ENCODE results near the gene TLR8.
"Not testable (repeated sequence)": the region's sequence is repeated elsewhere in the genome, so short reads cannot be mapped to it uniquely, and the experiment has no call there.

Gene TLR8

DNA sequence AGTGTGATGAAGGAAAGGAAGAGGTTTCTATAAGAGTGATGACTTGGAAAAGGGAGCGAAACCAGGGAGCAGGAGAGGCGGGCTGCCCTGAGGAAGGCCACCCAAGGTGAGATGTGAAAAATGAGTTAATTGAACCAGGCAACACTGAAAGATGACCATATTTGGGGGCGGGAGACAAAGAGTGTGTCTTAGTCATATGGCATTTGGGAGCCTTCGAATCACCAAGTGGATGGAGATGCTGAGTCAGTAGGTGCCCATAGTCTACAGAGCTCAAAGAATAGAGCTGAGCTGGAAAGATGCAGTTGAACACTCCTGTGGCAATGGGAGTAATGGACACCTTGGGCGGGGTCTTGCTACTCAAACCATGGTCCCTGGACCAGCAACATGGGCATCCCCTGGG, 8.3 kb upstream of the TLR8 start:
- no peak for DNase-seq (ENCODE audit: low read depth)

DNA sequence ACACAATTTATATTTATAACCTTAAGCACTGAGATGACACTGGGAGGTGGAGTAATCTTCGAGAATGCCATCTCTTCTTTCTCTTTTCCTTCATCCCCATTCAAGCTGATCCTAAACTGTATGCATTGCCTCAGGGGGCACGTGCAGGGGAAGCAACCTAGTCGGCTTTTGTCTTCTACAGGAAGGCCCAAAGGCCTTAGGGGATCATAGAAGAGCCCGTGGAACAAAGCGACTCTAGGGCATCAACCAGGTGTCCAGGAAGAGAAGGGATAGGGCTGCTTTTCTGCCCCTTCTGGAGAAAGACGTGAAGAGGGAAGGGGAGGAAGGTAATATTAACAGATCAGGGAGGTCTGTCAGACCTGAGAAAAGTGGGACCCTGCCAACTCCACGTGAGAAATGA, 6.9 kb upstream of the TLR8 start:
- DNase-seq (ENCODE audit: low read depth), result no peak

DNA sequence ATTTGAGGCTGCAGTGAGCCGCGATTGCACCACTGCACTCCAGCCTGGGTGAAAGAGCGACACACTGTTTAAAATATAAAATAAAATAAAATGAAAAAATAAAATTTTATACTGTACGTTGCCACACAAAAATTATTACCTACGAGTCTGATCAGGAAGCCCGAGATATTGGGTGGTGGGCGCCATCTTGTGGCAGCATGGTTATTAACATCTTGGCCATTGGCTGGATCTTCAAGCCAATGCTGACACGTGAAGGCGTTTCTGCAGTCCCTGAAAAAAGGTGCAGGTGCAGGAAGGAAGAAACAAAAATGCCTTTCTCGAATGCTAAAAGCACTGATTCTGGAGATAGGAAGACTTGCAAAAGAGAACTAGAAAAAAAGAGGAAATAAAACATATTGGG, 4.9 kb upstream of the TLR8 start:
- peak; percentile 50 for DNase-seq (ENCODE audit: low read depth)

DNA sequence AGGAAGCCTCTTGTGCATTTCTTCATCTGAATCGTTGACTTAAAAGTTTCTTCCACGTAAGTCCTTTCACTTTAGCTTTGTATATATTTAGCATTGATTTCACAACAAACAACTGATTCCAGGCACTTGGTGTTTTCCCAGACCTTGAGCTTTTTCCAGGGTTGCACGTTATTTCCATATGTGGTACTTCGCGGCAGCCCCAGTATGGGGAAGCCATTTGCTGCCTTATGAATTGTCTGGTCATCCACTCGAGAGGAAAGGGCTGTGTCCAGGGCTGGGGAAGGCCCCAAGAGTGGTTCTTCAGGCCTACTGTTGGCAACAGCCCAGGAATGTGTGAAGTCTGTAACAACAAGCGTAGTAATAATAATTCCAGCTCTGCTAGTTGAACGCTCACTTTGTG, 2.8 kb upstream of the TLR8 start:
- no peak for DNase-seq (ENCODE audit: low read depth)

DNA sequence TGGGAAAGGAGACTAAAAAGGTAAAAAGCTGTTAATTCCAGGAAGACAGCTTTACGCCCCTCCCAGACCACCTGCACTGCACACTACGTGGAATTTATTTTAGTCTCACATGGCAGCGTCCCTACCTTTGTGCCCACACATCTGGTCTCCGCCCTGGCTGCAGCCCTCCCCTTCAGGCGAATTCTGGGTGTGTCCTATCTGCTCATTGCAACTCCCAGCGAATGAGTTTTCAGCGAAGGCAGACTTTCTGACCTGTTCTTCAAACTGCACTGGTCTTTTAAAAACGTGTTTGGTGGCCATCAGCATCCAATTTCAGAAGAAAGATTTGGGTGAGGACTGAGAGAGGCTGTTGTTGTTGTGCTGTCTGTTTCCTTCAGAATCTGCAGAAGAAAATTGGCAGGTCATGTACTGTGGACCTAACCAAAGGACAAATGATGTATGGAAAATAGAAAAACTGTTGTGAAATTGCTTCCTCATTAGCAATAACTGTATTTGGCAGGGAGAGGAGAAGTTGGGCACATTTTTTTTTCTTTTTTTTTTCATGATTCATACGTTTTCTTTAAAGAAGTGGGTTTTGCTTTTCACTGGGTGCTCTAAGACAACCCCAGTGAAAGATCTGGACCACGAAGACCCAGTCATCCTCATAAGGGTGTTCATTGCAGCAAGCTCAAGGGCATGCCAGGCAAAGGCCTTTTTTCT, 4.2 kb downstream of the TLR8 start:
- no peak for DNase-seq (ENCODE audit: low read depth)

DNA sequence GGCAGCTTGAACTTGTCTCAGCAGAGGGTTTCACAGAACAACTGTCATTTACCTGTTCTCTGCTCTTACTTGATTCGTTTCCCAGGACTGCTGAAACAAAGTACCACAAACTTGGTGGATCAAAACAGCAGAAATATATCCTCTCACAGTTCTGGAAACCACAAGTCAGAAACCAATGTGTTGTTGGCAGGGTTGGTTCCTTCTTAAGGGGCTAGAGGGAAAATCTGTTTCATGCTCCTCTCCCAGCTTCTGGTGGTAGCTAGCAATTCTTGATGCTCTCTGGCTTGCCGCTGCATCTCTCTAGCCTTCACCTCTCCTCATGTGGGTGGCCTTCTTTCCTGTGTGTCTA, 4.7 kb downstream of the TLR8 start:
- DNase-seq (ENCODE audit: low read depth), result no peak

DNA sequence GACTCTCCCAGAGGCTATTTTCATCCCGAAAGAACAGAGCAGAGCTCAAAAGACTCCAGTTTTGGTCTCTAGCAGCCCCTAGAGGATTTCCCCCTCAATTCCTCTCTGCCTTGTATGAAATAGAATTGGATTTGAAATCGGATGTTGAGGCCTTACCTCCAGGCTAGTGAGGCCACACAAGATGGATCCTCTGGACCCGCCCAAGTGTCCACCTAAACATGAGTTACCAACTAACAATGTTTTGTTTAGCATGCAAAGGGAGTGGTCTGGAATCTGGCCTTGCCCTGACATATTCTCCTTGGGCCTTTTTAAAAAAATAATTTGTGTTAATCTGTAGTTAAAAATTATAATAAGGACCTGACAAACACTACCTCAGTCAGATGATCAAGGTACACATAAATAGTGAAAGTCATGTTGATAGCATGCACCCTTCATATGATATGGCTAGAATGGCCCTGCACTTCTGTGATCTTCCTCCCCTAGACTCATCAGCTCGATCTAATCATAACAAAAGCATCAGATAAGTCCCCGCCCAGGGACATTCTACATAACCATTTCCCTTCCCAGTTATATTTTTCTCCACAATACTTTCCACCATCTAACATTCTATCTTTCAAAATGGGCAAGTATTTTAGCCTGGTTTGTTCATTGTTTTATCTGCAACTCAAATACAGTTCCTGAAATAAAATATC, 6.5 kb downstream of the TLR8 start:
- no peak for DNase-seq (ENCODE audit: low read depth)

DNA sequence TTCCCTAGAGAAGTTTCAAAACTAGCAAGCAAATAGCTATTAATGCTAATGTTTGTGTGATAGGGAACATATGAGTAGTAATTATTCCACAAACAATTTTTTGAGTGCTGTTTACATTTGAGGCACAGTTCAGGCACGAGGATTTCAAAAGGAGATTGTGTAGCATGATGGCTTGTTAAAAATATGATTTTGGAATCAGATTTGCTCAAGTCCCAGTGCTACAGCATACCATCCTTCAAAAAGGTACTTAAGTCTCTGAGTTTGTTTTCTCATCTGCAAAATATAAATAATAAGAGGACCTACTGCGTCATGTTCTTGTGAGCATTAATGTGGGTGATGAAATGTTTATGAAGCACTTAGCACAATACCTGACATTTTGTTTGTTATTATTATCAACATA, 11.3 kb downstream of the TLR8 start:
- DNase-seq (ENCODE audit: low read depth), result no peak

DNA sequence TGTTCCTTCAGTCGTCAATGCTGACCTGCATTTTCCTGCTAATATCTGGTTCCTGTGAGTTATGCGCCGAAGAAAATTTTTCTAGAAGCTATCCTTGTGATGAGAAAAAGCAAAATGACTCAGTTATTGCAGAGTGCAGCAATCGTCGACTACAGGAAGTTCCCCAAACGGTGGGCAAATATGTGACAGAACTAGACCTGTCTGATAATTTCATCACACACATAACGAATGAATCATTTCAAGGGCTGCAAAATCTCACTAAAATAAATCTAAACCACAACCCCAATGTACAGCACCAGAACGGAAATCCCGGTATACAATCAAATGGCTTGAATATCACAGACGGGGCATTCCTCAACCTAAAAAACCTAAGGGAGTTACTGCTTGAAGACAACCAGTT, 12.6 kb downstream of the TLR8 start:
- no peak for DNase-seq (ENCODE audit: low read depth)

DNA sequence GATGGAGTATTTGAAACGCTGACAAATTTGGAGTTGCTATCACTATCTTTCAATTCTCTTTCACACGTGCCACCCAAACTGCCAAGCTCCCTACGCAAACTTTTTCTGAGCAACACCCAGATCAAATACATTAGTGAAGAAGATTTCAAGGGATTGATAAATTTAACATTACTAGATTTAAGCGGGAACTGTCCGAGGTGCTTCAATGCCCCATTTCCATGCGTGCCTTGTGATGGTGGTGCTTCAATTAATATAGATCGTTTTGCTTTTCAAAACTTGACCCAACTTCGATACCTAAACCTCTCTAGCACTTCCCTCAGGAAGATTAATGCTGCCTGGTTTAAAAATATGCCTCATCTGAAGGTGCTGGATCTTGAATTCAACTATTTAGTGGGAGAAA, 13.2 kb downstream of the TLR8 start:
- no peak for DNase-seq (ENCODE audit: low read depth)

DNA sequence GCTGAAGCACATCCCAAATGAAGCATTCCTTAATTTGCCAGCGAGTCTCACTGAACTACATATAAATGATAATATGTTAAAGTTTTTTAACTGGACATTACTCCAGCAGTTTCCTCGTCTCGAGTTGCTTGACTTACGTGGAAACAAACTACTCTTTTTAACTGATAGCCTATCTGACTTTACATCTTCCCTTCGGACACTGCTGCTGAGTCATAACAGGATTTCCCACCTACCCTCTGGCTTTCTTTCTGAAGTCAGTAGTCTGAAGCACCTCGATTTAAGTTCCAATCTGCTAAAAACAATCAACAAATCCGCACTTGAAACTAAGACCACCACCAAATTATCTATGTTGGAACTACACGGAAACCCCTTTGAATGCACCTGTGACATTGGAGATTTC, 14.6 kb downstream of the TLR8 start:
- no peak for DNase-seq (ENCODE audit: low read depth)

DNA sequence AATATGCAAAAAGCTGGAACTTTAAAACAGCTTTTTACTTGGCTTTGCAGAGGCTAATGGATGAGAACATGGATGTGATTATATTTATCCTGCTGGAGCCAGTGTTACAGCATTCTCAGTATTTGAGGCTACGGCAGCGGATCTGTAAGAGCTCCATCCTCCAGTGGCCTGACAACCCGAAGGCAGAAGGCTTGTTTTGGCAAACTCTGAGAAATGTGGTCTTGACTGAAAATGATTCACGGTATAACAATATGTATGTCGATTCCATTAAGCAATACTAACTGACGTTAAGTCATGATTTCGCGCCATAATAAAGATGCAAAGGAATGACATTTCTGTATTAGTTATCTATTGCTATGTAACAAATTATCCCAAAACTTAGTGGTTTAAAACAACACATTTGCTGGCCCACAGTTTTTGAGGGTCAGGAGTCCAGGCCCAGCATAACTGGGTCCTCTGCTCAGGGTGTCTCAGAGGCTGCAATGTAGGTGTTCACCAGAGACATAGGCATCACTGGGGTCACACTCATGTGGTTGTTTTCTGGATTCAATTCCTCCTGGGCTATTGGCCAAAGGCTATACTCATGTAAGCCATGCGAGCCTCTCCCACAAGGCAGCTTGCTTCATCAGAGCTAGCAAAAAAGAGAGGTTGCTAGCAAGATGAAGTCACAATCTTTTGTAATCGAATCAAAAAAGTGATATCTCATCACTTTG, 15.6 kb downstream of the TLR8 start:
- DNase-seq (ENCODE audit: low read depth), result no peak

DNA sequence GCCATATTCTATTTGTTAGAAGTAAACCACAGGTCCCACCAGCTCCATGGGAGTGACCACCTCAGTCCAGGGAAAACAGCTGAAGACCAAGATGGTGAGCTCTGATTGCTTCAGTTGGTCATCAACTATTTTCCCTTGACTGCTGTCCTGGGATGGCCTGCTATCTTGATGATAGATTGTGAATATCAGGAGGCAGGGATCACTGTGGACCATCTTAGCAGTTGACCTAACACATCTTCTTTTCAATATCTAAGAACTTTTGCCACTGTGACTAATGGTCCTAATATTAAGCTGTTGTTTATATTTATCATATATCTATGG, 16.1 kb downstream of the TLR8 start:
- no peak for DNase-seq (ENCODE audit: low read depth)

DNA sequence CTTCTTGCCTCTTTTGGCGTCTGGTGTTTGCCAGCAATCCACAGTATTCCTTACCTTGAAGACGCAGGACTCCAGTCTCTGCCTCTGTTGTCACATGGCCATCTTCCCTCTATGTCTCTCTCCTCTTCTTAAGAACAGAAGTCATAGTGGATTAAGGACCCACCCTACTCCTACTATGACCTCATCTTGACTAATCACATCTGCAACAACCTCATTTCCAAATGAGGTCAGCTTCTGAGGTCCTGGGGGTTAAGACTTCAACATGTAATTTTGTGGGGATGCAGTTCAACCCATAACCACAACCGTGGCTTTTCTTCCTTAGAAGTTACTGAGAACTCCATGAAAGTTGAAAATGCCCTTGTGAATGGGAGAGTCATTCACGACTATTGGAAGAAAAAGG, 23.3 kb downstream of the TLR8 start:
- no peak for DNase-seq (ENCODE audit: low read depth)

DNA sequence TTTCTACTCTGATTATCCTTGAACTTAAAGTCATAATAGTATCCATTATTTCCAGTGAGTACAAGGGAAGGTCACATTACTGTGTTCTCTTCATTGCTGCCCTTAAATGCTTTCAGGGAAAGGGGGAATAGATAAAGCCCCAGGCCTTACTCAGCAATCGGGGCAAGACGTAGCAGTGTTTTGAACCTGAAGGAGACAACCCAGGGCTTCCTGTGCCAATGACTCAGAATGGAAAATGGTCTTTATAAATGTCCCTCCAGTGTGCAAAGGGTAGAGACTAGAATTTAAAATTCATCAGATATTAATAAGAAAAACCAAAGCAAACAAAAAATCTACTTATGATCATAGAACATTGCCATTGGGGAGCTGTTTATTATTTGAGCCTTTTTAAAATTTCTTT, 23.7 kb downstream of the TLR8 start:
- no peak for DNase-seq (ENCODE audit: low read depth)

DNA sequence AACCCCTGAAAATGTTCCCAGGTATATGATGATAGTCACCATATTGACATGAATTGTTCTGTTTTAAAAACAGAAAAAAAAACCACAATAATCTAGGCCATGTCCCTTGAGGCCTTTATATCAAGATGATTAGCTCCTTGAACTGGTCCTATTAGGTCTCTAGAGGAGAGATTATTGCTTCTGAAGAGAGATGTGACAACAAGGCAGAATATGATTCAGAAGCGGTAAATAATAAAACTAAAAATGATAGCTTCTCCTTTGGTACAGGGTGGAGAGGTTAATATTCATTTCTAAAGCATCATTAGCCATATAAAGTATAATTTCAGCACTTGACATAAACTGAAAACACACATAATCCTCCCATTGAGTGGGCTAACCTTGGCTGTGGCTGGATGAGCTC, 25.8 kb downstream of the TLR8 start:
- no peak for DNase-seq (ENCODE audit: low read depth)

DNA sequence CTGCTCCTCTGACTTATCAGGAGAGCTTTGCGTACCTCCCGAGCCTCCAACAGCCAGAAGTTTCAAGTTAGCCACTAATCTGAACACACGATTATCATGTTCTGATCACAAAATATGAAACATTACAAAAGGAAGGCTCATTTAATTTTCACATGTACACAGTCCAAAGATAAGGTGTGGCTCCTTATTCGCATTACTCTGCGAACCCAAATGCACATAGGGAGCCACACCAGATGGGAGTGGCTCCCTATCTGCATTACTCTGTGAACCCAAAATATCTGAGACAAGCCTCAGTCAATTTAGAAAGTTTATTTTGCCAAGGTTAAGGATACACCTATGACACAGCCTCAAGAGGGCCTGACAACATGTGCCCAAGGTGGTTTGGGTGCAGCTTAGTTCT, 28.4 kb downstream of the TLR8 start:
- no peak for DNase-seq (ENCODE audit: low read depth)

DNA sequence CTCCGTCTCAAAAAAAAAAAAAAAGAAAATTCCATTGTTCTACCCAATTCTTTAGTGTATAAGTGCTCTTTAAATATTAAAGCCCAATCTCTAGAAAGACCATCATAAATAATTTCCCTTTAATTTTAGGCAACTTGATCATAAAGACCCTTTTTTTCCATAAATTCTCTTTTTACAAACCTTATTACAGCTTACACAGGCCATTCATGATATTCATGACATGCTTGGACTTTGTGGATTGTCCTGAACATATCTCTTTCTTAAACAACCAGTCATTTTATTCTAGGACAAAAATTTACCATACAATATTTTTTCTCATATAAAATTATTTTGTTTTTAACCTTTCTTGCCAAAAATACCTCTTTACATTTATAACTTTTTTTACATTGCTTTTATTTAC, 30.5 kb downstream of the TLR8 start:
- no peak for DNase-seq (ENCODE audit: low read depth)

DNA sequence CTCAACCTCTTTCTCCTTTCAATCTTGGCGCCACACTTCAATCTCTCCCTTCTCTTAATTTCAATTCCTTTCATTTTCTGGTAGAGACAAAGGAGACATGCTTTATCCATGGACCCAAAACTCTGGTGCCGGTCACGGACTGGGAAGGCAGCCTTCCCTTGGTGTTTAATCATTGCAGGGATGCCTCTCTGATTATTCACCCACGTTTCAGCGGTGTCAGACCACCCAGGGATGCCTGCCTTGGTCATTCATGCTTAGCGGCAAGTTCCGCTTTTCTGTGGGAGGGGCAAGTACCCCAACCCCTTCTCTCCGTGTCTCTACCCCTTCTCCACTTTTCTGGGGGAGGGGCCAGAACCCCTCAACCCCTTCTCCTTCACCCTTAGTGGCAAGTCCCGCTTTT, 34.1 kb downstream of the TLR8 start:
- not testable (repeated sequence) for DNase-seq (ENCODE audit: low read depth)

DNA sequence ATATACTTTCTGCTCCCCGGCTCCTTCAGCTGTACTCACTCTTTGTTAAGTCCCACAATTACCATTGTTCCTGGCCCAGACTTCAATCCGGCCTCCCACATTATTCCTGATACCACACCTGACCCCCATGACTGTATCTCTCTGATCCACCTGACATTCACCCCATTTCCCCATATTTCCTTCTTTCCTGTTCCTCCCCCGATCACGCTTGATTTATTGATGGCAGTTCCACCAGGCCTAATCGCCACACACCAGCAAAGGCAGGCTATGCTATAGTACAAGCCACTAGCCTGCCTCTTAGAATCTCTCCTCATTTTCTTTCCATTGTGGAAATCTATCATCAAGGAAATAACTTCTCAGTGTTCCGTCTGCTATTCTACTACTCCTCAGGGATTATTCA, 37.2 kb downstream of the TLR8 start:
- DNase-seq (ENCODE audit: low read depth), result not testable (repeated sequence)

DNA sequence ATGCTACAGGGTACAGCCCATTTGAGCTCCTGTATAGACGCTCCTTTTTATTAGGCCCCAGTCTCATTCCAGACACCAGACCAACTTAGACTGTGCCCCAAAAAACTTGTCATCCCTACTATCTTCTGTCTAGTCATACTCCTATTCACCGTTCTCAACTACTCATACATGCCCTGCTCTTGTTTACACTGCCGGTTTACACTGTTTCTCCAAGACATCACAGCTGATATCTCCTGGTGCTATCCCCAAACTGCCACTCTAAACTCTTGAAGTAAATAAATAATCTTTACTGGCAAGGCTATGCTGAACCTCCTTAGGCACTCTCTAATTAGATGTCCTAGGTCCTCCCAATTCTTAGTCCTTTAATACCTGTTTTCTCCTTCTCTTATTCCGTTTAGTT, 38.0 kb downstream of the TLR8 start:
- not testable (repeated sequence) for DNase-seq (ENCODE audit: low read depth)

DNA sequence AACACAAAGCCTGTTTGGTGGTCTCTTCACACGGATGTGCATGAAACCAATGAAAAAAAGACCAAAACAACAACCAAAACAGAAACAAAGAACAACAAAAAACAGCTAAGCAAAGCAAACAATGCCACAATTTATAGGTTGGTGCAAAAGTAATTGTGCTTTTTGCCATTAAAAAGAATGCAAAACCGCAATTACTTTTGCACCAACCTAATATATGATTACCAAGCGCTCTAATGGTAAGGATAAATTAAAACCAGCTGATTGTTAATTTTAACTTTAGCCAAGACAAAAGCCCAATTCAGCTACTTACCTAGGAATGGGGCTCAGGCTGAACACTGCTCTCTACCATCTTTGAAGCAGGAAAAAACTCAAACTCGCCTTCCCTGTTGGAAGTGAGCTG, 39.1 kb downstream of the TLR8 start:
- DNase-seq (ENCODE audit: low read depth), result no peak

DNA sequence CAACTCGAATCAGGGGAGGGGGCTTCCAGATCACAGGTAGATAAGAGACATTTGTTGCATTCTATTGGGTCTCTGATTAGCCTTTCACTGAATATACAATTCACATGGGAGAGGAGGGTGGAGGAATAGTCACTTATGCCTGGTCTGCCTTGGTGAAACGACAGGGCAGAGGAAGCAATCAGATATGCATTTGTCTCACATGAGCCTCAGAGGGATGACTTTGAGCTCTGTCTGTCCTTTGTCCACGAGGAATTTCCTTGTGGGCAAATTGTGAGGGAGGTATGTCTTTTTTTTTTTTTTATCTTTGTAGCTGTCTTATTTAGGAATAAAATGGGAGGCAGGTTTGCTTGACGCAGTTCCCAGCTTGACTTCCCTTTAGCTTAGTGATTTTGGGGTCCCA, 40.0 kb downstream of the TLR8 start:
- no peak for DNase-seq (ENCODE audit: low read depth)
